CD1c-positive myeloid dendritic cell (primary cell): ENCODE measurements around the gene RNF128.

Experiments used
- DNase-seq: peaks from one replicate; pipeline ENCODE4 v3.0.0-alpha.2; 2016; ENCODE audit errors: extremely low spot score

Gene RNF128, protein sequence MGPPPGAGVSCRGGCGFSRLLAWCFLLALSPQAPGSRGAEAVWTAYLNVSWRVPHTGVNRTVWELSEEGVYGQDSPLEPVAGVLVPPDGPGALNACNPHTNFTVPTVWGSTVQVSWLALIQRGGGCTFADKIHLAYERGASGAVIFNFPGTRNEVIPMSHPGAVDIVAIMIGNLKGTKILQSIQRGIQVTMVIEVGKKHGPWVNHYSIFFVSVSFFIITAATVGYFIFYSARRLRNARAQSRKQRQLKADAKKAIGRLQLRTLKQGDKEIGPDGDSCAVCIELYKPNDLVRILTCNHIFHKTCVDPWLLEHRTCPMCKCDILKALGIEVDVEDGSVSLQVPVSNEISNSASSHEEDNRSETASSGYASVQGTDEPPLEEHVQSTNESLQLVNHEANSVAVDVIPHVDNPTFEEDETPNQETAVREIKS

DNA sequence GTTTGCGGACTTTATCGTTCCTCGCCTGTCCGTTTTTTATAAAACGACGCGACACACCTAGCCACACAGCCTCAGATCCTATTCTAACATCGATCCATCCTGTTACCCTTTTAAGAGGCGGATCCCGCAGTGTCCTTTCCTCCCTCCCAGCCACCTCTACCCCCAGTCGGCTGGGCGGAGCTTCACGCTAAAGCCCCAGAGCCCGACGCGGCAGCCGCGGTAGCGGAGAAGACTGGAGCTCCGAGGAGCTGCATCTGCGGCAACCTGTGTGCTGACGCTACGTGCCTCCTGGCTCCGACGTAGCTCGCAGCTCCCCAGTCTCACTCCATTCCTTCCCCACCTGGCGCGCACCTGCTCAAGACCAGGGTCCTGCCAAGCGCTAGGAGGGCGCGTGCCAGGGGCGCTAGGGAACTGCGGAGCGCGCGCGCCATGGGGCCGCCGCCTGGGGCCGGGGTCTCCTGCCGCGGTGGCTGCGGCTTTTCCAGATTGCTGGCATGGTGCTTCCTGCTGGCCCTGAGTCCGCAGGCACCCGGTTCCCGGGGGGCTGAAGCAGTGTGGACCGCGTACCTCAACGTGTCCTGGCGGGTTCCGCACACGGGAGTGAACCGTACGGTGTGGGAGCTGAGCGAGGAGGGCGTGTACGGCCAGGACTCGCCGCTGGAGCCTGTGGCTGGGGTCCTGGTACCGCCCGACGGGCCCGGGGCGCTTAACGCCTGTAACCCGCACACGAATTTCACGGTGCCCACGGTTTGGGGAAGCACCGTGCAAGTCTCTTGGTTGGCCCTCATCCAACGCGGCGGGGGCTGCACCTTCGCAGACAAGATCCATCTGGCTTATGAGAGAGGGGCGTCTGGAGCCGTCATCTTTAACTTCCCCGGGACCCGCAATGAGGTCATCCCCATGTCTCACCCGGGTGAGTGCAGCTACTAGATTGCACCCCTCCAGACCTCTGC is at the start of gene RNF128:
RNF128 (plus strand) TSS at position 217 of the 953 bp plus-strand sequence; CDS start at position 430, 213 bp downstream.
- no peak for DNase-seq

DNA sequence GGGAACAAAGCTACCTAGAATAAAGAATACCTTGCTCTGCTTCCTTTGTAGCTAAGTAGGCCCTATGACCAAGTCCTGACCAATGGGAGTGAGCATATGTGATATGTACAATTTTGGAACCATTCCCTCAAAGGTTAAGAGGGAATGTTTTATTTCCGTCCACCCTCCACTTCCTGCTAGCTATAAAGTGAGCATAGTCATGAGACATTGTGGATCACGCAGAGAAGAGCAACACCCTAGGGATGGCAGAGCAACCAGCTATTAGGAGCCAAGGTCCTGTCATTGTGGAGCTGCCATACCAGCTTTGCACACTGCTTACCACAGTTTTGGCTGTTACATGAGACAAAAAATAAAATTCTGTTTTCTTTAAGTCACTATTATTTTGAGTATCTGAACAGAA is 45.8 kb upstream of the RNF128 start:
- no peak for DNase-seq

DNA sequence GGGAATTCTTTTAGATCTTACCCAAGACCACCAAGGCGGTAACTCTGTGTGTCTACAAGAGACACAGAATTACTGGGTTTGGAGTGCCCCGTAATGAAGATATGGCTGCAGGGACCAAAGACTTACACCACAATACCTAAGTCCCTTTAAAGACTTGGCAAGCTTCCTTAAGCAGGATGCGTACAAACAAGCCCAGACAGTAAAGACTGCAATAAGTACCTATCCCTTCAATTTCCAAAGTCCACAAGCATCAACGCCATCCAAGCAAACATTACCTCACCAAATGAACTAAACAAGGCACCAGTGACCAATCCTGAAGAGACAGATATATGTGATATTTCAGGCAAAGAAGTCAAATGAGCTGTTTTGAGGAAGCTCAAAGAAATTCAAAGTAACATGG is 42.3 kb upstream of the RNF128 start:
- no peak for DNase-seq

DNA sequence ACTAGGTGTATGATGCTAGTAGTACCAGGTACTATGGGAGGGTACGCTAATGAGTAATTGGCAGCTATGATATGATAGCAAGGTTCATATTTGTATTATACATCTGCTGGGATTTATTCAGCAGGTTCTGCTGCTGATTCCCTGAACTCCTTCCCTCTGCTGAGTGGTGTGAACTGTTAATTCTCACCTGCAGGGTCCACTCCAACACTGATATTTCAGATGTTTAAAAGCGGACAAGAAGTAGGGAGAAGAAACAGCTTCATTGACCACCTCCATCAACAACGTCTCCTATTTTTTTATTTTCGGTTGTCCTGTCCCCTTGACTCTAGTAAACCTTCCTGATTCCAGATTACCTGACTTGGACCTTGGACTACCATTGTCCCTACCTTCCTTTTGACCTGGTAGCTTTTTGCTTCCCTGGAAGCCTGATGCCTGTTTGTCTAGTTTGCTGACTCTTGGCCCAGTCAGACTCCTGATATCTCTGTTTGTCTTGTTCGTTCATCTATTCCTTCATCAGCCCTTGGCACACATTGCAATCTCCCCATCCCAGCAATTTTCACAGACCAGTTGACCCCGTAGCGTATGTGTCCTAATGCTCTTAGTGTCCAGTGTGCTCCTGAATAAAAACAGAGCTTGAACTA is 34.0 kb upstream of the RNF128 start:
- no peak for DNase-seq

DNA sequence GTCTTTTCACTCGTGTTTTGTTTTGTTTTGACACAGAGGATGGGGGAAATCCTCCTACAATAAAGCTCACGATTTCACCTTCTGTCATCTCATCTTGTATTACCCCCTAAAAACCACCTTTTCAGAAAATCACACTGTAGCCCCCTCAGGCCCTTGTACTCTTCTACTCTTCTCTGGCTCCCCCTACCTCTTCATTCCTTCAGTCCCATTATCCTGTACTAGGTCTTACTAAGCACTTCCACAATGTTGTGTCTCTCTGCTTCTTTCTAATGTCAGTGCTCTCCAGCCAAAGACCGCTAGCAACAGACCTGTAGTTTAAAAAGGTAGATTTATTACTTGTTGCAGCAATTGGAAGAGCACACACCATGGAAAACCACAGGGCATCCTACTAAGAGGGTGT is 30.0 kb upstream of the RNF128 start:
- DNase-seq = no peak

DNA sequence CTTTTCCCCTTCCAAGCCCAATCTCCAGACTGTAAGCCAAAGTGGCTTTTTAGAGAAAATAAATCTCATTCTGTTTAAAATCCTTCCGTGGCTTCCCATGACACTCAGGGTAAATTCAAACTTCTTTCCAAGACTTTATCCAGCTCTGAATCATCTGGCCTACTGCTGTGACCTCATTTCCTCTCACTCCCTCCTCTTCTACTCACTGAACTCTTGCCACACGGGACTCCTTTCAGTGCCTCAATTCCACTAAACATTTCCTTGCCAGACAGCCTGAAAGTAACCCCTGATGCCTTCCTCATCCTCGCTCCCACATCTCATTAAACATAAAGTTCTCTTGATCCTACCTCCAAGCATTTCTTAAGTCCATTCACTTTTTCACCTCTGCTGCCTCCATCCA is 27.8 kb upstream of the RNF128 start:
- DNase-seq = no peak

DNA sequence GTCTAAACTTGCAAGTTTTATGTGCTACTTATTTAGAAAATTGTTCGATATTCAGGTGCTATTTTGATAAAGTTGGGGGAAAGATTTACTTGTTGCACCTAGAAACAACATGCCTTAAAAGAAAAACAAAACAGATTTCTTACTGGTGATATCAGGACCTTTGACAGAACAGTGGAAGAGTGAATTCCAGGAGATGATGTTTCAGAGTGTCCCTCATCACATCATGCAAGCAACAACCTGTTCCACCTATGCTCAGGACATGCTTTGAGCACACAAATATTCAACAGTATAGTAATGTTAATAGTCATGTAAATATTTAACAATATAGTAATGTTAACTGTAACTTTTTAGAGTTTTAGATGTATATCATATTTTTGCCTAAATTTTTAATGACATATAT is 23.9 kb upstream of the RNF128 start:
- no peak for DNase-seq

DNA sequence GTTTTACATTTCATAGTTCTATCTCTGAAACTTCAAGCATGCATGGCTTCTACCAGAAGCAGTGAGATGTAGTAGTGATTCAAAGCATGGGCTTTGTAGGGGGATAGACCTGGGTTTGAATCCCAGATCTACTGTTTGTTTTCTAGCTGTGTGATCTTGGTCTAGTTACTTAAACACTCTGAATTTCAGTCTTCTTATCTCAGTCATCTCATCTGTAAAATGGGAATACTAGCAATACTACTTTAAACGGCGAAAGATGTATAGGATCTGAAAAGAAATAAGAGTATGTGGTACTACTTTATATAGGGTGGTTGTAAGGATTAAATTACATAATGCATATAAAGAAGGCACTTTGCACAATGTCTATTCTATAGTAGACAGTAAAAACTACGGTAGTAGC is 20.0 kb upstream of the RNF128 start:
- no peak for DNase-seq

DNA sequence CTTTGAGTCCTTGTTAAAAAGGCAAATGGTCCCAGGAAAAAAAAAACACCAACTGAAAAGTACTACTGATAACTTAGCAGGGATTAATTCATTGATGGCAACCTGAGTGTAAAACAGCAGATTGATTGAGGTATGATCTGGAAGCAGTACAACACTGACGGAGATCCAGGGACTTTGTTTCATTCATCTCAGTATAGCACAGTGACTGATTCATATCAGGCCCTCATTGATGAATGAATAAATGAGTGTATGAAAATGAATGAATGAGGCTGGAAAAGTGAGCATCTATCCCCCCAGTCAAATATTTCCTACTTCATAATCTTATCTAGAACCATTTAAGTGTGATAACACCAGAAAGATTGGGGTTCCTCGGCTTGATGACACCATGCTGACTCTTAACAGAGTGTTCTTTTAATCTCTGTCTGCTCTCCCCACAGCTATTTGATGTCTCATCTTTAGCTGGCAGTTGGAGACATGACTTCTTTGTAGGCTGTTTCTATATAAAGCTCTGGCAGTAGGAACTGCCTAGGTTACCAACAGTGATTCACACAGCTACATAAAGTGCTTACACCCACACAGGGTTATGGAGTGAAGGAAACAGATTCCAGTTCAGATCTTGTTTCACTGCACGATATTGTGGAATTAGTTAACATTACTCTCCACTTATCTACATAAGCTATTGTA is 18.6 kb upstream of the RNF128 start:
- DNase-seq = no peak

DNA sequence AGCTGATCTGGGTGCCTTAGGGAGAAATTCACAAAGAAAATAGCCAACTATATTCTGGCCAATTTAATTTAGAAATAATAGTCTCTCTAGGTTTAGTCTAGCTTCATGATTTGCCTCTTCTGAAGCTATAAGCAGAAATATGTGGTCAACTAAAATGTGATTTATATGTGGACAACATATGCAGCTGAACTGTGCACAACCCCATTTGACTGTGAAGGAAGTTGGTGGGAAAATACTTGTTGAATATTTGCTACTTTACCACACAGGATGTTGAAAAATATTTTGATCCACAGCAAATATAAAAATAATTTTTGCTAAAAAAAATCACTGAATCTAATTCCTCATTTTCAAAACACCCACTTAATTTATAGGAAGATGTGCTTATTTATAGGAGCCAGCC is 15.7 kb upstream of the RNF128 start:
- no peak for DNase-seq

DNA sequence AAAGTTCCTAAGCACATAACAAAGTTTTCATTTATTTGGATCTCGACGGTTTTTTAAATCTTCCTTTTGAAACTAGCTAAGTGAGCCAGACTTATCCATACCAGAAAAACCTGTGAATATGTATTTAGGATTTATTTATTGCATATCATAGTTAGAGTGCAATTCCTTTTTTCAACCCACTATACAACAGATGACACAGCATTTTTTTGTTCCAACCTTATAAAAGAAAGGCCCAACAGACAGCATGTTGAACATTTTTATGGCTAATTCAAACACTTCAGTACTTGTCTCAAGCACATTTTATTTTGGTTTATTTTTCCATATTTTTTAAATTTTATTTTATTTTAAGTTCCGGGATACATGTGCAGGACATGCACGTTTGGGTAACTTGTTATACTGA is 15.1 kb upstream of the RNF128 start:
- DNase-seq = no peak

DNA sequence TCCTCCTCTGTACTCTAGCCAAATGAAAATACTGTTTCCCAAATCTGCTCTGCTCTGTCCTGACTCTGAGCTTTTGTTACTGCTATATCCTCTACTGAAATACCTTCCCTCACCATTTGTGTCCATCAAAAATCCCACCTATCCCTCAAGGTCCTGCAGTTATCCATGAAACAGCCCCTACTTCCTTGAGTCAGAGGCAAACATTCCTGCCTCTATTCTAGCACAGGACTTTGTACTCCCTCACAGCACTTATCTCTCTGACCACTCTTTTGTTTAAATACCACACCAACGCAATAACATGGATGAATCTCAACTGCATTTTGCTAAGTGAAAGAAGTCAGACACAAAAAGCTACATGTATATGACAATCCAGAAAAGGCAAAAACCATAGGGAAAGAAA is 10.5 kb upstream of the RNF128 start:
- no peak for DNase-seq

DNA sequence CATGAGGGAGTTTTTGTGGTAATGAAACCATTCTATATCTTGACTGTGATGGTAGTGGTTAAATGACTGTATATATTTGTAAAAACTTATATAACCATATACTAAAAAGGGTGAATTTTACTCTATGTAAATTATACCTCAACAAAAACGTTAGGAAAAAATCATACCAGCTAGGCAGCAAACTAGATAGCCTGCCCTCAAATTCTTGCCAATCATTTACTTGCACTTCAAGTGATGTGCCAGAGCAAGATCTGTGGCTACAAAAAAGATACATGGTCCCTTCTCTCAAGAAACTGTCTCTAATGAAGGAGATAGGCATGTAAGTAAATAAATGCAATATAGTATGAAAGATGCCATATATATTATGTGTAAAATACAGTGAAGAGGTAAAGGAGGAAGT is 10.0 kb upstream of the RNF128 start:
- DNase-seq = no peak

DNA sequence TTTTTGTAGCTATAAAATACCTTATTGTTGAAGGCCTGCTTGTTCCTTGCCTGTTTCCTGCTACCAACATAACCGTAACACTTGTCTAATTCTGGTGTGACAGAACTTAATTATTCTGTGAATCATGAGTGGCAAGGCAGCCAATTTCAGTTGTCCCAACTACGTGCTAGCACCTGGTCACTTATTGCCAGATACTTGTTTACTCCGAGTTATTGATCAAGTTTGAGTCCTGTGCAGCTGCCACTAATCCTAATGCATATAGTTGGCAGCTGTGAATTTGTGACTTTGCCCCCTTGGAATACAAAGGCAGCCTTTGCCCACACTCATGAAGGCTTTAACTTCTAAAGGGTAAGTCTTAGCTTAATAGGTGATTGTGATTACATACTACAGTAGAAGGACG is 7.8 kb upstream of the RNF128 start:
- DNase-seq = no peak

DNA sequence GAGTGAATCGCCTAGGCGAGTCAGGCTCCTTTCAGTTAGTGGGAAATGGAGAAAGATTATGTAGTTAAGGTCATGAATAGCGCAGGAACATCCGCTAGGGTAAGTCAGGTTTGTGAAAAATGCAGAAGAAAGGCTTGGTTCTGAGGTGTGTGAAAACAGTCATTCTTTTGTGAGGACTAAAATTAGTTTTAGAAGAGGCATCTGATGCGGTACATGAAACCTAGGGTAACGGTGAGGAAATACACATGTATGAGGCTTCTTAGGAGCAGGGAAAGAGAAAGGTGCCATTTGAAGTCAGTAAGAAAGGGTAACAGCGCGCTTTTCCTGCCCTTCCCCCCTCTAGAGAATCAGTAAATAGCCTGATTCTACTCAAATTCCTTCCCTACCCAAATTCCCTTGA is 570 bp upstream of the RNF128 start:
- no peak for DNase-seq

DNA sequence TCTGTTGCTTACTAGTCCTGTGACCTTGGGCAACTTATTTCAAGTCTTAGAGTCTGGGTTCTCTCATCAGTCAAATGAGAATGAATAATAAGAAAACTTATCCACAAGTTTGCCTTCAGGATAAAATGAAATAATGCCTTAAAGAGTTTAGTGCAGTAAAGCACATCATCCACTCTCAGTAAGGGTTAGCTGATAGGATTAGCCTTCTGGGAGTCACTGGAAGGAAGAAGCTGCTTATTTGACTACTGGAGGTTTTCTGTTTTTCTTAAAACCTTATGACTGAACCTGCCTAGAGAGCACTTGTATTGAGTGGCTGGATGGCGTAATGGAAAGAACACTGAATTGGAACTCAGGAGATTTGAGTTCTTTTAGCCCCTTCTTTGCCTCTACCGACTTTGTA is 1.8 kb downstream of the RNF128 start:
- no peak for DNase-seq

DNA sequence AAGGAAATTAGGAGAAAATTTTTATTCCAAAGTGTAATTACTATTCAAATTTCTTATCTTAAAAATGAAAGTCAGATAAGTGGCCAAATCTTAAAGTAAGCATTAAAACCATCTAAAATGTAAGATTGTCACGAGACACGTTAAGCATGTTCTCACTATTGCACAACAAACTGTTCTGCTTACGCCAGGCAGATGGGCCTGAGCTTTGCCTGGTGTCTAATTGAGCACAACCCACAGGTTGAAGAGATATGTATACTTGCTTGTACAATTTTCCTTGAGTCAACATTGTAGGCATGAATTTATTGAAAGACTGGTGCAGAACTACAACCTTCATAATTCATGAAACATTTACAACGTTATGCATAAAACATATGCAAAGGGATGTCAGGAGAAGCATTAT is 3.9 kb downstream of the RNF128 start:
- DNase-seq = no peak

DNA sequence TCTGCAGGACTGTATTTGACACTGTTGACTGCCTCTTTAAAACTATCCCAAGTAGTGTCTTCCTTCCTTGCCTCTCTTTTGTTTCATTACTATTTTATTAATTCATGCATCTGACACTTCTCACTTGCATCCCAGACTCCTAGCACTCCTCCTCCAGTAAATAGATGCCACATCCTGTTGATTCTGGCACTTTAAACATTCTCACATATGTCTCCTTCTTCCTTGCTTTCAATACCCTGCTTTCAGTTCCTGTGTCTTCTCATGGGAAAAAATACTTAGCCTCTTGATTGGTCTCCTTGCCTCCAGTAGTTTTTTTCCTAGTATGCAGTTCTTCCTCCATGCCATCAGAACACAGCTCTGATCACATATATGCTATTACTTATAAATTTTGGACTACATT is 5.1 kb downstream of the RNF128 start:
- DNase-seq = no peak

DNA sequence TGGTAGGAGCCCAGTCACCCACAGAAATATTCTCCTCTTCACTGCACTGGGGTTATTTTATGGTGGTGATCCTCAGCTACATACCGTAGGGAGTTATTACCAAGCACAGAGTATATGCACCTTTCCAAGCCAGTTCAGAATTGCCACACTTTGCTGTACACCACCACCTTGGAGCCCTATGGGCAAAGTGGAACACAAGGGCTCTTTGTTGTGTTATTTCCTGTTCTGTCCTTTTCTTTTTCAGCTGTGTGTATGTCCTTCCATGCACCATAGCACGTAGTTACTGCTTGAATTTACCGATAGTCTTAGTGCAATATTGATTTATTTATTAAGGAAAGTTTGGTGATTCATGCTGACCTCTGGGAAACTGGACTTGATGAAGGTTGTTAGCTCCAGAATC is 8.3 kb downstream of the RNF128 start:
- DNase-seq = no peak

DNA sequence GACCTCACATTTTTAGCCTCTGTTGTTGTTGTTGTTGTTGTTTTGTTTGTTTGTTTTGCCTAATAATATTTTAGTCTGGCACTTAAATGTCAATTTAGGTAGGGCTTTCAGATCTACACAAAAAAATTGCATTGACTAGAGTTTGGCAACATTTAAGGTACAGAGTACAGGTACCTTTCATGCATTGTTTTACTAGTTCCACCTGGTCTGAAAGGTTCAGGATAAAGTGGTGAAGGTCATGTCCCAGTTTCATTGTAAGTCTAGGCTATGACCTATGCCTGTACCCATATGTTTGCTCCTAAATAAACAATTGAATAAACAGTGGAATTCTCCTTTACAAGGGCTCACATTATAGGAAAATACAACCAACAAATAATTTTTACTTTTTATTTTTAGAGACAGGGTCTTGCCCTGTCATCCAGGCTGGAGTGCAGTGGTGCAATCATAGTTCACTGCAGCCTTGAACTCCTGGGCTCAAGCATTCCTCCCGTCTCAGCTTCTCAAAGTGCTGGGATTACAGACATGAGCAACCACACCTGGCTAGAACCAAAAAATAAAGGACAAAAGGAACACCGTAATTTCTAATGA is 13.8 kb downstream of the RNF128 start:
- DNase-seq = no peak

DNA sequence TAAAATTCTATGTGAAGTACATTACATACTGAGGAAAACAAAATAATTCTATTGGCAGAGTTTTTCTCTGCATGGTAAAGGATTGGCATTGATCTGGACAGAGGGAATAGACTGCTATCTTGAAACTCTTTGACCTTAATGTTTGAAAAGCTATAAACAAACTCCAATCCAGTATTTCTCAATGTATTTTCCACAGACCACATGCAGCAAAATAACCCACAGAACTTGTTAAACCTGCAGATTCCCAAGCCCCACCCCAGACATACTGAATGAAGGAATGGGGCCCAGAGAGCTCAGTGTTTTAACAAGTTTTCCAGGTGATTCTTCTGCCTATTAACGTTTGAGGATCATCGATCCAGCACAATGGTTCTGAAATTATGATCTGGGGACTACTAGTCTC is 15.7 kb downstream of the RNF128 start:
- DNase-seq = no peak
